GM10847 (cell line): ENCODE measurements around the gene ITPR2.

Source experiments
- POLR2A ChIP-seq: IDR thresholded peaks from 2 replicates; pipeline ENCODE4 v1.6.1; 2011; ENCODE audit not compliant: insufficient read length; ENCODE audit errors: extremely low read depth

Gene ITPR2

GRCh38 chr12:26628234-26628633 lies 204.8 kb downstream of the ITPR2 start:
- TF ChIP-seq POLR2A, result no peak

GRCh38 chr12:26627335-26627734 lies 205.7 kb downstream of the ITPR2 start:
- no peak for TF ChIP-seq POLR2A

GRCh38 chr12:26623136-26623535 lies 209.9 kb downstream of the ITPR2 start:
- TF ChIP-seq POLR2A, result no peak

- no peak for TF ChIP-seq POLR2A
These were observed 210.4 kb downstream of the ITPR2 start for GRCh38 chr12:26622601-26623000.

- TF ChIP-seq POLR2A, result no peak
These were observed 211.1 kb downstream of the ITPR2 start for GRCh38 chr12:26621932-26622331.

- no peak for TF ChIP-seq POLR2A
These were observed 212.1 kb downstream of the ITPR2 start for GRCh38 chr12:26620907-26621306.

- TF ChIP-seq POLR2A, result no peak
These were observed 215.5 kb downstream of the ITPR2 start for GRCh38 chr12:26617513-26617912.

- TF ChIP-seq POLR2A, result no peak
These were observed 218.9 kb downstream of the ITPR2 start for GRCh38 chr12:26614011-26614616.

- TF ChIP-seq POLR2A, result no peak
These were observed 220.8 kb downstream of the ITPR2 start for GRCh38 chr12:26612203-26612602.

- no peak for TF ChIP-seq POLR2A
These were observed 221.4 kb downstream of the ITPR2 start for GRCh38 chr12:26611598-26611997.

- TF ChIP-seq POLR2A, result no peak
These were observed 222.2 kb downstream of the ITPR2 start for GRCh38 chr12:26610774-26611173.

- TF ChIP-seq POLR2A, result no peak
These were observed 223.0 kb downstream of the ITPR2 start for GRCh38 chr12:26609986-26610385.

GRCh38 chr12:26608706-26609105 lies 224.3 kb downstream of the ITPR2 start:
- no peak for TF ChIP-seq POLR2A

GRCh38 chr12:26608273-26608672 lies 224.7 kb downstream of the ITPR2 start:
- TF ChIP-seq POLR2A, result no peak

GRCh38 chr12:26606911-26607310 lies 226.1 kb downstream of the ITPR2 start:
- no peak for TF ChIP-seq POLR2A

- TF ChIP-seq POLR2A, result no peak
These were observed 233.8 kb downstream of the ITPR2 start for GRCh38 chr12:26599096-26599695.

GRCh38 chr12:26595806-26596205 lies 237.2 kb downstream of the ITPR2 start:
- TF ChIP-seq POLR2A, result no peak
